GM19395 (cell line): ENCODE data around the gene REC114.
"Not testable (repeated sequence)": the region's sequence is repeated elsewhere in the genome, so short reads cannot be mapped to it uniquely, and the experiment has no call there.

ENCODE experiments used
- ATAC-seq: cut with Tn5 transposase; IDR thresholded peaks from one replicate; pipeline ENCODE4 v1.9.1; 2021; ENCODE audit warnings: mild to moderate bottlenecking, moderate library complexity; ENCODE audit not compliant: unreplicated experiment

The REC114 gene

DNA sequence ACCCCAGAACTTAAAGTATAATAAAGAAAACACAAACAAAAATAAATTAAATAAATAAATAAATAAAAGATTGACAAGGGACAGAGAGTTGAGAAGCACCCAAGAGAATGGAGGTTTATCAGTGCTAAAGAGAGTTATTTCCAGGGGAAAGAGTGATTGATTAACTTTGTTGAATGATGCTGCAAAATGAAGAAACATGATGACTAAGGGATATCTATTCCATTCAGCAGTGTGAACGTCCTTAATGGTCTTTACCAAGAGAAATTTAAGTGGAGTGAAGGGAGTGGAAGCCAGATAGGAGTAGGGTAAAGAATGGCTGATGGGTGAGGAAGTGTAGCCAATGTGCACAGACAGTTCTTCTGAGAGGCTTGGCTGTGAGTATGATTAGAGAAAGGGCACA, 11.1 kb downstream of the REC114 start:
- no peak for ATAC-seq

DNA sequence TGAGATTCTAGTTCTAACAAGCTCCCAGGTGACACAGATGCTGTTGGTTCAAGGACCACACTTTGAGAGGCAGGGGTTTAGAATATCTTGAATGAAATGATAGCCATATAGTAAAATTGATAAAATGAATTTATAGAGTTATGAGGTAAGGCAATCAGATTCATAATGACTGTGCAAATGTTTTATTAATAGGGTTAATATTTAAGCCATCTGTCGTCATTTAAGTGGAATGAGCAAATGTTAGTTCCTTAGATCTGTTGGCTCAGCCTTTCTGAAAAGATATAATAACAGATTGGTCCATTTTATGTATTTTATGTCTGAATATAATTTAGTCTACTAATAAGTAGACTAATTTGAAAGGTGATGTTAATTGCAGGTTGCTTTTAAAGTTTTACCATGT, 12.9 kb downstream of the REC114 start:
- ATAC-seq = no peak

GRCh38 chr15:73457334-73457733, 14.4 kb downstream of the REC114 start:
- ATAC-seq = no peak

DNA sequence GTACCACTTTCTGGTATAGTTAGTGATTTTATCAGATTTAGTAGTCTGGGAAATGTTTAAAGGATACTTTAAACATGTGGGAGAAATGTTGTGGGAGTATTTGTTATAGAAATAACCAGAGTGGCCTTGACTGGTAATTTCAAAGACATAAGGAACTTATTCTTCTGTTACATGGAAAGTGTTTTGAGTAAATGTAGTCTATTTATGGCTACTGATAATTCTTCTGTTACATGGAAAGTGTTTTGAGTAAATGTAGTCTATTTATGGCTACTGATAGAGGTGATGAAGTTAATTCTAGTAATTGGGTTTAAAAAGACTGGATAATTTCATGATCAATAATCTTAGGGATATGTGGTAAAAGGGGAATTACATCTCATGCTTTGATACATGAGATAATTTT, 17.7 kb downstream of the REC114 start:
- no peak for ATAC-seq

DNA sequence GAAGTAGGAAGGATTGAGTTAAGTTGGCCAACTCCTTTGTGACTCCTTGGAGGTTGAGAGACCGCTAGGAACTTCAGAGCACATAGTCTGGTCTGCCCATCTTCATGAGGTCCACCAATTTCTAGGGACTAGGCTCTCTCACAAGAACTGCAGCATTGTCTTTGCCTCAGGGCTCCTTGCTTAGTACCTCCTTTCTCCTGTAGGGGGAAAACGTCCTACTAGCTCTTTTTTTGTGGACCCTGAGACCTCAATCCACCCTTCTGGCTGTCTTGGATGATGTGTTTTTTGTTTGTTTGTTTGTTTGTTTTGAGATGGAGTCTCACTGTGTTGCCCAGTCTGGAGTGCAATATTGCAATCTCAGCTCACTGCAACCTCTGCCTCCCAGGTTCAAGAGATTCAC, 21.6 kb downstream of the REC114 start:
- no peak for ATAC-seq

- no peak for ATAC-seq
These were observed 24.8 kb downstream of the REC114 start for GRCh38 chr15:73467758-73468157.

DNA sequence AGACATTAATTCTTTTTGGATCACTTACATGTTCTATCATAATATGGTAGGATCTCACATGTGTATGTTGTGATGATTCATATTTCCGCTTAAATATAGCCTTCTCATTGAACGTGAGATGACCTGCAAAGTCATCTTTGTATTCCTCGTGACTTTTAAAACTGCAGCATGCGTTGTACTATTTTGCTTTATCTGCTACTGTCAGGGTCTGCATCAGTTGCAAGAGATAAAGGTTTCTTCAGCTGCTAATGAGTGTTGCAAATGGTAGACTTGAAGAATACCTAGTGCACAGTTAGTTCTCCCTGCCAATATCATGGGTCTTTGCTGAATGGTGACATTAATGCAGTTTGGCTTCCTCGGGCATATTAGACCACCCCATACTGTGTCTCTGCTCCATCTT, 31.8 kb downstream of the REC114 start:
- no peak for ATAC-seq

GRCh38 chr15:73476704-73477216, 33.8 kb downstream of the REC114 start:
- ATAC-seq = no peak

DNA sequence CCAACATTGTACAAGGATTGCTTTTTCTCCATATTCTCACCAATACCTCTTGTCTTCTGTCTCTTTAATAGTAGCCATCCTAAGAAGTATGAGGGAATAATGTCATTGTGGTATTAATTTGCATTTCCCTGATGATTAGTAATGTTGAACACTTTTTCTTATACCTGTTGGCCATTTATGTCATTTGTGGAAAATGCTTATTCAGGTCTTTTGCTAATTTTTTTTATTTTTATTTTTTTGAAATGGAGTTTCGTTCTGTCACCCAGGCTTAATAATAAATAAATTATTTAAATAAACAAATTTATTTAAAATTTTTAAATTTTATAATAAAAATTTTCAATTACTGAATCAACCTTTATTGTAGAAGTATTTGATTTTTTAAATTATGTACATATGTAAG, 37.1 kb downstream of the REC114 start:
- no peak for ATAC-seq

DNA sequence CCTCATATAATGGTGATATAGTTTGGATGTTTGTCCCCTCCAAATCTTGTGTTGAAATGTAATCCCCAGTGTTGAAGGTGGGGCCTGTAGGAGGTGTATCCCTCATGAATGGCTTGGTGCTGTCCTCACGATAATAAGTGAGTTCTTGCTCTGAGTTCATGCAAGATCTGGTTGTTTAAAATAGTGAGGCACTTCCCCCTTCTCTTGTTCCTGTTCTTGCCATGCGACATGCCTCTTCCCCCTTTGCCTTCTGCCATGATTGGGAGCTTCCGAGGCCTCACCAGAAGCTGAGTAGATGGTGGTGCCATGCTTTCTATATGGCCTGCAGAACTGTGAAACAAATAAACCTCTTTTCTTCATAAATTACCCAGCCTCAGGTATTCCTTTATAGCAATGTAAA, 39.2 kb downstream of the REC114 start:
- no peak for ATAC-seq

DNA sequence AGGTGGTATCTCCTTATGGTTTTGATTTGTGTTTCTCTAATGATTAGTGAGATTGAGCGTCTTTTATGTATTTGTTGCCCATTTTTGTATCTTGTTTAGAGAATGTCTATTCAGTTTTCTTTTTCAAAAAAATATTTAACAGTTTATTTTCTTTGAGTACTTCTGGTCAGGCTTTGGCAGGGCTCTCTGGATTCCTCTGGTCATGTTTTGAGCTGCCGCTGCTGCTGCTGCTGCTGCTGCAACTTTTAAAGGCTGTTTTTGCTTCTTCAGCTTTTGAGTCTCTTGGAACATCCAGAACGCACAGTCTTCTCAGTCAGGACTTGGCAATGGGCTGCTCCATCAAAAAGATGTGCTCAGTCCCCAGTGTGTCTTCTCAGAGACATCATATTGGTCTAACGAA, 40.1 kb downstream of the REC114 start:
- no peak for ATAC-seq

DNA sequence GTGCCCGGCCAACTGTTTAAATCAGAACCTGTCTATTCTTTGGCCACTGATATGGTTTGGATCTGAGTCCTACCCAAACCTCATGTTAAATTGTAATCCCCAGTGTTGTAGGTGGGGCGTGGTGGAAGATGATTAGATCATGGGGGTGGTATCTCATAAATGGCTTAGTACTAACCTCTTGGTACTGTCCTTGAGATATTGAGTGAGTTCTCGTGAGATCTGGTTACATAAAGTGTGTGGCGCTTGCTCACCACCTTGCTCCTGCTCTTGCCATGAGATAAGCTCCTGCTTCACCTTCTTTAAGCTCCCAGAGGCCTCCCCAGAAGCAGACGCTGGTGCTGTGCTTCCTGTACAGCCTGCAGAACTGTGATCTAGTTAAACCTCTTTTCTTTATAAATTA, 42.4 kb downstream of the REC114 start:
- no peak for ATAC-seq

DNA sequence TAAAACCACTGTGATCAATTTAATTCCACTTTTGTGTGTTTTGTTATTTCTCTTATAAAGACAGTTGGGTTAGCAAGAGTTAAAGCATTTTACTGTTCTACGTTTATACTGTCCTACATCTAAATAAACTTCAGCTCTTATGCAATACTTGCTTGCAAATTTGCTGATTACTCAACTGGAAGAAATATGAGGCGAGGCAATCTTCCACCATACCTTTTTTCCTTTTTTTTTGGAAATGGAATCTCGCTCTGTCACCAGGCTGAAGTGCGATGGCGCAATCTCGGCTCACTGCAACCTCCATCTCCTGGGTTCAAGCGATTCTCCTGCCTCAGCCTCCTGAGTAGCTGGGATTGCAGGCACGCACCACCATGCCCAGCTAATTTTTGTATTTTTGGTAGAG, 42.9 kb downstream of the REC114 start:
- not testable (repeated sequence) for ATAC-seq

GRCh38 chr15:73488698-73489097, 45.7 kb downstream of the REC114 start:
- no peak for ATAC-seq

DNA sequence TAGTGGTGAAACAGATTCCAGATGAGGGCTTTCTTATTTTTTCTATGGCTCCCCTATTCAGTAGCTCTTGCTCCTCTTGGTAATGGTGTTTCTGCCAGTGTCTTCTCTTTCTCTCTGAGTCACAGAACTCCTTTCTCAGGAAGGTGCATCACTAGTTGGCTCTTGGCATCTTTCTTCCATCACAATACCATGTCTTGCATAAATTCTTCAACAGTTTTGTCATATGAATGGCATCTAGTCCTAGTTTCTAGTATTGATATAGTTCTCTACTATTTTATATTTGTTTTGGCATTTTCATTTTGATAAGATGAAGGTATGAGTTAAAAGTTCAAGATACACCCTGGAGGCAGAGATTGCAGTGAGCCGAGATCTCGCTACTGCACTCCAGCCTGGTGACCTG, 51.0 kb downstream of the REC114 start:
- ATAC-seq = no peak

- no peak for ATAC-seq
These were observed 52.2 kb downstream of the REC114 start for GRCh38 chr15:73495181-73495580.

DNA sequence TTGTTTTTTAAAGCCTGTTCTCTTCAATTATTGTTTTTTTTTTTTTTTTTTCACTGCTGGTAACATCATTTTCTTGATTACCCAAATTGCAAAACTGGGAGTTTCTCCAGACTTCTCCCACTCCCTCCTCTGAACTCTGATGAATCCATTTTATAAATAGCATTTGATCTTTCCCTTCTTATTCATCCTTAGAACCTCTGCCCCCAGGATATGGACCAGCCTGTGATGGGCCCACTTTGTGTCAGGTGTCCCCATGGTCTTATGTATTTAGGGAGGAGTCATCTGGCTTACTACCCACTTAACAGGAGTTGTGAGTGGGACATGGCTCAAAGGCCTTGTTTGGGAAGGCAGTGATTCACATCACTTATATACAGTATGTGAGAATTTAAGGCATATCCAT, 57.7 kb downstream of the REC114 start:
- ATAC-seq = no peak

DNA sequence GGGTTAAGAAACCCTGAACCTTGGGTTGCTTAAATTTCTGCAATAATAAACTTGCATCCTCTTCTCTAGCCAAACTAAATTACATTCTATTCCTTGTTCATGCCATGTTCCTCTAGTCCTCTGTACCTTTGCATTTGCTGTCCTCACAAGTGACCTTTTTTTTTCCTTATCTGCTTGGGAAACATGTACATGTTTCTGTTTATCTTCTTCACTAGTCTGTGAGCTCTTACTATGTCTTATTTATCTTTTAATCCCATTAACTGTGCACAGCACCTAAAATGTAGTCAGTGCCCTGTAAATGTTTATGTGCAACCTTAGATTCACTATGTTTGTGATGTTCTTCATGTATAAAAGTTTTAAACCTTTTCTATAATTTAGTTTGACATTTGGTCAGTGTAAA, 61.9 kb downstream of the REC114 start:
- ATAC-seq = no peak

GRCh38 chr15:73515527-73515926, 72.6 kb downstream of the REC114 start:
- ATAC-seq = no peak

- ATAC-seq = no peak
These were observed 74.6 kb downstream of the REC114 start for GRCh38 chr15:73517566-73517965.

DNA sequence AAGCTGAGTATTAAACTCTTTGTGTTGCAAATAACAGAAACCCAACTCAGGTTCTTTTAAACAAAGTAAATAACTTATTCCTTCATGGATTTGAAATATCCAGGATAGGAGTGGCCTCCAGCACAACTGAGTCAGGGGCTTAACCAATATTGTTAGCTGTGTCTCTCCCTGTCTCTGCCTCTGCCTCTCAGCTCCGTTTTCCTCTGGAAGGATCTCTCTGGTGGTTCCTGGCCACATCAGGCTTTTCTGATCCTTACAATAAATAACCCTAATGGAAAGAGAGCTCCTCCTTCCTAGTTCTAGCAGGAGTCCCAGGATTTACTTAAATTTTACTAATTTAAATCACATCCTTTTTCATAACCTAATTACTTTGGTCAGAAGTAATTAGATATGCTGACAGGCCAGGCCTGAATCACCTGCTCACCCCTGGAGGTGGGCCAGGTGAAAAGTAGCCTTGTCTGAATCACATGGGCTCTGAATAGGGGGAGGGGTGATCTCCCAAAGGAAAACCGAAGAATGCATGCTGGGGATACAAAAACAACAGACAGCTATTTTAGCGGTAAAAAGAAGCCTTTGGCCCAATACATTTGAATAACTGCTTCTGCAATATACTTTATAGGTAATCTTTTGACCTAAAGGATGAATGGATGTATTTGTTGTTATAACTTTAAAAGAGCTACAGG, 75.4 kb downstream of the REC114 start:
- no peak for ATAC-seq

DNA sequence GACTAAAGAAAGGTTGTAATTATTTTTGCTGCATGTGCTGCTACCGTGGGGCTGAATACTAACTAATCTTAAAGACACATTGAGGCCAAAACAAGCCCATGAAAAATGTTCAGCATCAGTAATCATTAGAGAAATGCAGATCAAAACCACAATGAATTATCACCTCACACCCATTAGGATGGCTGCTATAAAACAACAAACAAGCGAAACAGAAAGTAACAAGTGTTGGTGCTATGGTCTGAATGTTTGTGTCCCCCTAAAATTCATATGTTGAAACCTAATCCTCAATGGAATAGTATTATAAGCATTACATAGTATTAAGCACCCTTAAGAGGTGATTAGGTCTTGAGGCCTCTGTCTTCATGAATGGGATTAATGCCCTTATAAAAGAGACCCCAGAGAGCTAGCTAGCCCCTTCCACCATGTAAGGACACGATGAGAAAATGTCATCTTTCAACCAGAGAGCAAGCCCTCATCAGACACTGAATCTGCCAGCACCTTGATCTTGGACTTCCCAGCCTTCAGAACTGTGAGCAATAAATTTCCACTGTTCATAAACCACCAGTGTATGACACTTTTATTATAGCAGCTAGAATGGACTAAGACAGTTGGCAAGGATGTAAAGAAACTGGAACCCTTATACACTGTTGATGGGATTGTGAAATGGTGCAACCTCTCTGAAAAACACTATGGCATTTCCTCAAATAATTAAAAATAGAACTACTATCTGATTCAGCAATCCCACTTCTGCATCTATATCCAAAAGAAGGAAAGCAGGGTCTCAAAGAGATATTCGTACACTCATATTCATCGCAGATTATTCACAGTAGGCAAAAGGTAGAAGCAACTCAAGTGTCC, 76.1 kb downstream of the REC114 start:
- no peak for ATAC-seq
